ENCODE data around the gene NSUN7. TPM values are rescaled to one million over a fixed set of nuclear protein-coding genes. Genes with fewer than 3 reads are reported as not detected.
A peak's percentile ranks its signal among the peaks of the same experiment; 100 is the strongest.

The NSUN7 gene
- total and polyA plus RNA-seq, 2 experiments from 2014 or later, result 3.4 to 9.9 TPM

GRCh38 chr4:40769266-40769665 lies 19.5 kb downstream of the NSUN7 start:
- no peak for TF ChIP-seq CTCF (IDR thresholded peaks at IDR 0.05; ENCODE audit: low read depth, low read length)
- peak in 1 of 2 donors; percentile 7 for DNase-seq (ENCODE audit: low read depth in 1 of 2, low spot score in 1 of 2)
- Histone ChIP-seq H3K4me1 (ENCODE audit: low read depth) (no peaks in the 10 kb centered on the region), H3K4me3 (no peak overlapping the region), H3K27ac (peak overlapping the region; percentile 12), H3K9me3 (ENCODE audit: low read depth) (no peaks in the 10 kb centered on the region), H3K36me3 (no peaks in the 10 kb centered on the region), H3K27me3 (no peaks in the 10 kb centered on the region)

- peaks cover 3% of the 10 kb centered on the region for H3K36me3 ChIP-seq
- H3K27ac ChIP-seq, result no peak overlapping the region
- no peak for DNase-seq (ENCODE audit: low read depth in 1 of 2, low spot score in 1 of 2)
- no peak overlapping the region for H3K4me3 ChIP-seq
- no peaks in the 10 kb centered on the region for H3K9me3 ChIP-seq (ENCODE audit: low read depth)
- no peak for TF ChIP-seq CTCF (IDR thresholded peaks at IDR 0.05; ENCODE audit: low read depth, low read length)
- no peaks in the 10 kb centered on the region for H3K4me1 ChIP-seq (ENCODE audit: low read depth)
- H3K27me3 ChIP-seq, result no peaks in the 10 kb centered on the region
These were observed 28.3 kb downstream of the NSUN7 start for GRCh38 chr4:40778090-40778489.

- no peak for TF ChIP-seq CTCF (IDR thresholded peaks at IDR 0.05; ENCODE audit: low read depth, low read length)
- no peak overlapping the region for H3K27ac ChIP-seq
- H3K4me3 ChIP-seq, result no peak overlapping the region
These were observed 33.1 kb downstream of the NSUN7 start for GRCh38 chr4:40782876-40783275.

GRCh38 chr4:40785727-40786126 lies 36.0 kb downstream of the NSUN7 start:
- H3K4me3 ChIP-seq, result no peak overlapping the region
- H3K27me3 ChIP-seq, result no peaks in the 10 kb centered on the region
- peaks cover 3% of the 10 kb centered on the region for H3K36me3 ChIP-seq
- no peaks in the 10 kb centered on the region for H3K9me3 ChIP-seq (ENCODE audit: low read depth)
- H3K27ac ChIP-seq, result no peak overlapping the region
- no peaks in the 10 kb centered on the region for H3K4me1 ChIP-seq (ENCODE audit: low read depth)
- no peak for TF ChIP-seq CTCF (IDR thresholded peaks at IDR 0.05; ENCODE audit: low read depth, low read length)
- no peak for DNase-seq (ENCODE audit: low read depth in 1 of 2, low spot score in 1 of 2)

More at GRCh38 chr4:40782876-40783275, 33.1 kb downstream of the NSUN7 start:
- Histone ChIP-seq H3K27me3 (no peaks in the 10 kb centered on the region), H3K36me3 (peaks cover 3% of the 10 kb centered on the region), H3K9me3 (ENCODE audit: low read depth) (no peaks in the 10 kb centered on the region), H3K4me1 (ENCODE audit: low read depth) (no peaks in the 10 kb centered on the region)
- no peak for DNase-seq (ENCODE audit: low read depth in 1 of 2, low spot score in 1 of 2)

- Histone ChIP-seq H3K4me1 (ENCODE audit: low read depth) (no peaks in the 10 kb centered on the region), H3K36me3 (no peaks in the 10 kb centered on the region), H3K9me3 (ENCODE audit: low read depth) (no peaks in the 10 kb centered on the region), H3K27me3 (no peaks in the 10 kb centered on the region), H3K4me3 (no peak overlapping the region), H3K27ac (no peak overlapping the region)
- no peak for TF ChIP-seq CTCF (IDR thresholded peaks at IDR 0.05; ENCODE audit: low read depth, low read length)
- DNase-seq (ENCODE audit: low read depth in 1 of 2, low spot score in 1 of 2), result no peak
These were observed 38.6 kb downstream of the NSUN7 start for GRCh38 chr4:40788331-40788730.

GRCh38 chr4:40789031-40789430 lies 39.3 kb downstream of the NSUN7 start:
- H3K27ac ChIP-seq, result no peak overlapping the region
- no peaks in the 10 kb centered on the region for H3K4me1 ChIP-seq (ENCODE audit: low read depth)
- TF ChIP-seq CTCF (IDR thresholded peaks at IDR 0.05; ENCODE audit: low read depth, low read length), result no peak
- H3K4me3 ChIP-seq, result no peak overlapping the region
- H3K9me3 ChIP-seq (ENCODE audit: low read depth), result no peaks in the 10 kb centered on the region
- DNase-seq (ENCODE audit: low read depth in 1 of 2, low spot score in 1 of 2), result no peak
- H3K36me3 ChIP-seq, result no peaks in the 10 kb centered on the region
- H3K27me3 ChIP-seq, result no peaks in the 10 kb centered on the region

Measured in cardiac muscle cell (in vitro differentiated cells and primary cell).